GM18502 (cell line): Measurements from ENCODE around the gene ATG3.
"Not testable (repeated sequence)": the region's sequence is repeated elsewhere in the genome, so short reads cannot be mapped to it uniquely, and the experiment has no call there.

Experiments
- ATAC-seq: cut with Tn5 transposase; IDR thresholded peaks from one replicate; pipeline ENCODE4 v1.9.1; 2021; ENCODE audit warnings: mild to moderate bottlenecking; ENCODE audit not compliant: unreplicated experiment, poor library complexity

ATG3 gene

GRCh38 chr3:112564247-112564939, 2.6 kb upstream of the ATG3 start:
- ATAC-seq = not testable (repeated sequence)

GRCh38 chr3:112561484-112561733, 353 bp downstream of the ATG3 start:
- ATAC-seq = peak; percentile 55

- peak; percentile 31 for ATAC-seq
Observed at GRCh38 chr3:112560721-112561483, 860 bp downstream of the ATG3 start.

- ATAC-seq = no peak
Observed at GRCh38 chr3:112560307-112560706, 1.5 kb downstream of the ATG3 start.

- ATAC-seq = no peak
Observed at GRCh38 chr3:112557976-112558375, 3.8 kb downstream of the ATG3 start.

- no peak for ATAC-seq
Observed at GRCh38 chr3:112555535-112556170, 6.1 kb downstream of the ATG3 start.

DNA sequence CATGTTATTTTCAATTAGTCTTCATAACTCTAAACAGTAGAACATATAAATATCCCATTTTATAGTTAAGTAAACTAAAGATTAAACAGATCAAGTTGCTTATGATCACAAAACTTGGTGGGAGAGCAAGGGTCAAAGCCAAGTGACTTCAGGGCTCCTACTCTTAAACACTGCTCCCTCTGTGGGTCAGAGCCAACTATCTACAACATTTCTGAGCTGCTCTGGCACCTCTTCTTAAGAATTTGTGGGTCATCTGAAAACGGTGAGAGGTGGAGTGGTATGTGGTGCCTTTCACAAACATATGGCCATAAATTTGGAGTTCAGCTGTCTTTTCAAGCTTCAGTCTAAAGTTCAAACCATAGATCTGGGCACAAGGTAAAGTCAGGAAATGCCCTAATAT, 10.9 kb downstream of the ATG3 start:
- no peak for ATAC-seq

DNA sequence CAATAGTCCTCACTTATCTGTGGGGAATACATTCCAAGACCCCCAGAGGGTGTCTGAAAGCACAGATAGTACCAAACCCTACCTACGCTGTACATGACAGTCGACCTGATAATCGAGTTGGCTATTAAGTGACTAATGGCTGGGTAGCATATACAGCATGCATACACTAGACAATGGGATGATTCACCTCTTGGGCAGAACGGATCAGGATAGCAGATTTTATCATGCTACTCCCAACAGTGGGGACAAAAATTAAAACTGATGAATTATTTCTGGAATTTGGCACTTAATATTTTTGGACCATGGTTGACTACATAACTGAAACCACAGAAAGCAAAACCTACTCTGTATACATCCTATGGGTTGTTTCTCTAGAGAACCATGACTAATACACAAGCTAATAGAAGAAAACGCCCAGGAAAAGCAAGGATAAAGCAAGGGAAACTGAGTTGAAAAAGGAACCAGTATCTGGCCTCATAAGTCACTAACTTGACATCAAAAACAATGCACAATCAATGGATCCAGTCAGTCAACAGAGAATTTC, 15.5 kb downstream of the ATG3 start:
- ATAC-seq = no peak

GRCh38 chr3:112539825-112540650, 21.7 kb downstream of the ATG3 start:
- peak; percentile 98 for ATAC-seq

DNA sequence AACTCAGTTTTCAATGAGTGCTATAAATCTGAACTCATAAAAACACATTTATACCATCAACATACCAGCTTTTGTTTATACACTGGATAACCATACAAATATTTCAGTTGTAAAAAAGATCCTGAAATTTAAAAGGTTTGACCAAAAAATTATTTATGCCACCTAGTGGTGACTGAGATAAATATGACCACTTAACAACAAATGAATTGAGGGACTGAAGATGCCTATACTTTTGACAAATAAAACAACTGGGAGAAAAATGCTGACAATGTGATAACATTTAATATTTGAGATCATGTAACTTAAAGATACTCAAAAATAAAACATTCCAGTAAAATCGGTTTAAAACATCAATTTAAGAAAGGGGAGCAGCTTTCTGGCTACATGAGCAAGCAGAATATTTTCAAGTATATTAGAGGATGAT, 30.4 kb downstream of the ATG3 start:
- ATAC-seq = no peak

DNA sequence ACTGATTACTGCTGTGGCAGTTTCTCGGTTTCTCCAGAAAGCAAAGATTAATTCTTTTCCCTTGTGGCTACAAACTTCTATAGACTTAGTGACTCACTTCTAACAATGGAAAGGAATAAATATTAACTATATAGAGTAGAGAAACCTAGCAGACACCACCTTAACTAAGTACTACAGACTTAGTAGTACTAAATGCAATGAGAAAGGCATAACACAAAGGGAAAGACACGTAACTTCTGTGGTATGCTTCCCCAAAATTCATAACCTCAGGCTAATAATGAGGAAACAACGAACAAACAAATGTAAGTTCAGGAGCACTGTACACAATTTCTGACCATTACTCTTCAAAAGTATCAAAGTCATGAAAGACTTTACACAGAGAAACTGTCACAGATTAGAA, 31.2 kb downstream of the ATG3 start:
- no peak for ATAC-seq

GRCh38 chr3:112524127-112524526, 37.6 kb downstream of the ATG3 start:
- ATAC-seq = not testable (repeated sequence)

GRCh38 chr3:112519424-112520001, 42.2 kb downstream of the ATG3 start:
- ATAC-seq = peak; percentile 53

- not testable (repeated sequence) for ATAC-seq
Observed at GRCh38 chr3:112518970-112519369, 42.8 kb downstream of the ATG3 start.

DNA sequence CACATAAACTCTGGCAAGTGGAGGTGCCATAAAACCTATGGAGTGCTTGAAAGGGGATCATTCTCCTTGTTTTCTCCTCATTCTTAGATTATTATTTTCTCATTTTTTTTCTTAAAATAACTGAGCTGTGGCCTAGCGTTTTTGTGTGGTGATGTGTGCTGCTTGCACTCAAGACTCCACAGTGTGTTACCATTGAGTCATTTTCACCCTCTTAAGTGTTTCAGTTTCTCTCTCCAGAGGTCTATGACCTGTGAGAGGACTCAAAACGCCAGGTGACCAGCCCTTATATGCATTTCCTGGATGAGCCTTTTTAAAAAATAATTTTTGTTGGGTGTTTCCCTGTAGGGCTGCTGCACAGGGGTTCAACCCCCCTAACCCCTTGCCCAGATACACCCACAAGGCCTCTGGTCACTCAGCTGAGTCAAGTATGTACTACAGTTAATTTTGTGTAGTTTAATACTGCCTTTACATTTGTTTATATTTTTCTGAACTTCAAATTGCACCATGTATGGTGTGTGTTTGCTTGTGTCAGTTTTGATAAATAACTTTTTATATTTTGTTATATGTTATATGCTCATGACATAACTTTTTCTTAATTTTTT, 47.1 kb downstream of the ATG3 start:
- ATAC-seq = peak; percentile 99

- ATAC-seq = no peak
Observed at GRCh38 chr3:112512320-112512719, 49.4 kb downstream of the ATG3 start.

DNA sequence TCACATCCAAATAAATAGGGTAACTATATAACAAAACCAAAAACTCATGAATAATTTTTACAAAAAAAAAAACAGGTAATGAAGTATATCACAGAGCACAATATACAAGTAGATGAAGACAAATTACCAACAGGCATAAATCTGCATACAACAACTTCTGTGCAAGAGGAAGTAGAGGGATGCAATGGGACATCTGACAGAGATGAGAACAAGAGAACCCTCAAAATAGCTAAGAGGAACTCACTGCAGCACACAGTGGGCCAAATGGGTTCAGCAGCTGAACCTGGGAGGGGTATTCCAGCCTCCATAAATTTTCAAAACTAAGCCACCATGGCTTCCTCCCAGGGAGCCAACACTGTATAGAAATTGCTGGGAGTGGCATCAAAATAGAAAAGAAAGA, 52.9 kb downstream of the ATG3 start:
- no peak for ATAC-seq

DNA sequence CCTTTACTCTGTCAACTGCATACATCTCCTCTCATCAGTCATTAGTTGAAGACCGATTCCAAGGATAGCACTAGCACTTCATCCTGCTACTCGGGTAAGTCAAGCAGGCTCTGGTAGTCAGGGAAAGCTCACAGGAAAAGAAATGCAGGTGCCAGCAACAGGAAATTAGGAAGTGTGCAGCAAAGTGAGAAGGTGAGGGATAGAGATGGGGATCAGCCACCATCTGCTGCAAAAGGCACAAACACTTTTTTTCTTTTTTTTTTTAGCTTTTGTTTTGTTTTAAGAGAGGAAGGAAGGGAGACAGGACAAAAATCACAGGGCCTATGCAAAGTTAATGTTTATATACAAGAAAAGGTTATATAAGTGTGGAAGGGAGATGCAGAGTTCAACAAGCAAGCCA, 53.5 kb downstream of the ATG3 start:
- ATAC-seq = no peak

DNA sequence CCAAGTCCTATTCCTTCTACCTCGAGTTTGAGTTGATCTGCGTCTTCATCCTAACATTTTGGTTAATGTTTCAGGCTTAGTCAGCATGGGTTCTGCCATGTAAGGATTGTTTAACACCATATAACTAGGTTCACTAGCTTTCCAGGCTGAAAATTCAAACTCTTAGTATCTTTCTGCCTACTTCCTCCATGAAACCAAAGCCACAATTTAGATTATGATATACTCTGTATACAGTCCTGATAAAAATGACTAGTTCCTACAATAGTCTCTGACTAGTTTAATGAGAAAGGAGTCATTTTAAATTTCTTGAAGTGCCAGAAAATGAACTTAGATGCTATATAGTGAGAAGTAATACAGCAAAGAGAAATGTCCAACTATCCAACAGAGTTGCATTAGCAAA, 55.9 kb downstream of the ATG3 start:
- ATAC-seq = no peak

GRCh38 chr3:112504123-112504522, 57.6 kb downstream of the ATG3 start:
- no peak for ATAC-seq
